ENCODE data around the gene LSM14A. TPM values are rescaled to one million over a fixed set of nuclear protein-coding genes. Genes with fewer than 3 reads are reported as not detected.

LSM14A gene
- total RNA-seq, 1 experiment from 2014 or later, result 161 TPM

DNA sequence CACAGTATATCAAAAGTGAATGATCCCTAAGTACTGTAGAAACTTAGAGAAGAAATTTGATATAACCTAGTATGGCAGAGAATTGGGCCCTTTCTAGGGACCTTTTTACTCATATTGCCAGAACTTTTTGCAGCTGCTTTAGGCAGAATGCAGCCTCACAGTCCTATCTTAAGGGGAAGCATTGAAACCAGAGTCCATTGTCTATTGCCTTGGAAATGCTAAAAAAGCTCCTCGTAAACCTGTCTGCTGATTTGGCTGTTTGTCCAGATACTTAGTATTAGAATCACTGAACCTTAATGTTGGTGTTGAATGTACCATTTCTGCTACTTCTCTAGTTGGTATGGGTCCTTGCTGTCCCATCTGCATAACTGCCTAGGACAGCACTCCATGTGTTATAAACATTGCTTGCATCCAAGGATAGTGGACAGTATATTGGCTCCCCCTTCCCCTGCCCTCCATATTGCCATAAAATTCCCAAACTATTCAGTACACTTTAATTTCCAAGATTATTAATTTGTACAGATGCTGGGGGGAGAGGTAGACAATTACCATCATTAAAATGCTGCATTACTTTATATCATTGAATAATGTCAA is 36.1 kb downstream of the LSM14A start (continued):
- TF ChIP-seq, protein P1, sequence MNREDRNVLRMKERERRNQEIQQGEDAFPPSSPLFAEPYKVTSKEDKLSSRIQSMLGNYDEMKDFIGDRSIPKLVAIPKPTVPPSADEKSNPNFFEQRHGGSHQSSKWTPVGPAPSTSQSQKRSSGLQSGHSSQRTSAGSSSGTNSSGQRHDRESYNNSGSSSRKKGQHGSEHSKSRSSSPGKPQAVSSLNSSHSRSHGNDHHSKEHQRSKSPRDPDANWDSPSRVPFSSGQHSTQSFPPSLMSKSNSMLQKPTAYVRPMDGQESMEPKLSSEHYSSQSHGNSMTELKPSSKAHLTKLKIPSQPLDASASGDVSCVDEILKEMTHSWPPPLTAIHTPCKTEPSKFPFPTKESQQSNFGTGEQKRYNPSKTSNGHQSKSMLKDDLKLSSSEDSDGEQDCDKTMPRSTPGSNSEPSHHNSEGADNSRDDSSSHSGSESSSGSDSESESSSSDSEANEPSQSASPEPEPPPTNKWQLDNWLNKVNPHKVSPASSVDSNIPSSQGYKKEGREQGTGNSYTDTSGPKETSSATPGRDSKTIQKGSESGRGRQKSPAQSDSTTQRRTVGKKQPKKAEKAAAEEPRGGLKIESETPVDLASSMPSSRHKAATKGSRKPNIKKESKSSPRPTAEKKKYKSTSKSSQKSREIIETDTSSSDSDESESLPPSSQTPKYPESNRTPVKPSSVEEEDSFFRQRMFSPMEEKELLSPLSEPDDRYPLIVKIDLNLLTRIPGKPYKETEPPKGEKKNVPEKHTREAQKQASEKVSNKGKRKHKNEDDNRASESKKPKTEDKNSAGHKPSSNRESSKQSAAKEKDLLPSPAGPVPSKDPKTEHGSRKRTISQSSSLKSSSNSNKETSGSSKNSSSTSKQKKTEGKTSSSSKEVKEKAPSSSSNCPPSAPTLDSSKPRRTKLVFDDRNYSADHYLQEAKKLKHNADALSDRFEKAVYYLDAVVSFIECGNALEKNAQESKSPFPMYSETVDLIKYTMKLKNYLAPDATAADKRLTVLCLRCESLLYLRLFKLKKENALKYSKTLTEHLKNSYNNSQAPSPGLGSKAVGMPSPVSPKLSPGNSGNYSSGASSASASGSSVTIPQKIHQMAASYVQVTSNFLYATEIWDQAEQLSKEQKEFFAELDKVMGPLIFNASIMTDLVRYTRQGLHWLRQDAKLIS (CRISPR knock-in tag; IDR thresholded peaks at IDR 0.05; ENCODE audit: borderline replicate concordance), result no peak

DNA sequence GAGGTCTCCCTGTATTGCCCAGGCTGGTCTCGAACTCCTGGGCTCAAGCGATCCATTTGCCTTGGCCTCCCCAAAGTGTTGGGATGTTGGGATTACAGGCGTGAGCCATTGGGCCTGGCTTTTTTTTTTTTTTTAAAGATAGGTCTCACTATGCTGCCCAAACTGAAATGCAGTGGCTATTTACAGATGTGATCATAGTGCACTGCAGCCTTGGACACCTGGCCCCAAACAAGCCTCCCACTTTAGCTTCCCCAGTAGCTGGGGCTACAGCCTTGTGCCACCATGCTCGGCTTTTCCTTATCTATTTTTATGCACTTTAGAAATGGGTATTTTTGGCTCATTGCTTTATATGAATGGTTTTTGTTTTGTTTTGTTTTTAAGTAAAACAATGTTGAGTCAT is 37.4 kb downstream of the LSM14A start:
- peaks cover 33% of the 10 kb centered on the region for H3K36me3 Mint-ChIP-seq
- no peak for ATAC-seq
- H3K27me3 Mint-ChIP-seq (ENCODE audit: low read depth), result no peaks in the 10 kb centered on the region
- H3K9me3 Mint-ChIP-seq, result no peaks in the 10 kb centered on the region
- no peak overlapping the region for H3K27ac Mint-ChIP-seq
- H3K4me1 Mint-ChIP-seq, result no peaks in the 10 kb centered on the region
- DNase-seq (ENCODE audit: low spot score), result no peak
- H3K4me3 Mint-ChIP-seq, result no peak overlapping the region
- POLR2A ChIA-PET, result no interaction called here
- TF ChIP-seq, protein P2, sequence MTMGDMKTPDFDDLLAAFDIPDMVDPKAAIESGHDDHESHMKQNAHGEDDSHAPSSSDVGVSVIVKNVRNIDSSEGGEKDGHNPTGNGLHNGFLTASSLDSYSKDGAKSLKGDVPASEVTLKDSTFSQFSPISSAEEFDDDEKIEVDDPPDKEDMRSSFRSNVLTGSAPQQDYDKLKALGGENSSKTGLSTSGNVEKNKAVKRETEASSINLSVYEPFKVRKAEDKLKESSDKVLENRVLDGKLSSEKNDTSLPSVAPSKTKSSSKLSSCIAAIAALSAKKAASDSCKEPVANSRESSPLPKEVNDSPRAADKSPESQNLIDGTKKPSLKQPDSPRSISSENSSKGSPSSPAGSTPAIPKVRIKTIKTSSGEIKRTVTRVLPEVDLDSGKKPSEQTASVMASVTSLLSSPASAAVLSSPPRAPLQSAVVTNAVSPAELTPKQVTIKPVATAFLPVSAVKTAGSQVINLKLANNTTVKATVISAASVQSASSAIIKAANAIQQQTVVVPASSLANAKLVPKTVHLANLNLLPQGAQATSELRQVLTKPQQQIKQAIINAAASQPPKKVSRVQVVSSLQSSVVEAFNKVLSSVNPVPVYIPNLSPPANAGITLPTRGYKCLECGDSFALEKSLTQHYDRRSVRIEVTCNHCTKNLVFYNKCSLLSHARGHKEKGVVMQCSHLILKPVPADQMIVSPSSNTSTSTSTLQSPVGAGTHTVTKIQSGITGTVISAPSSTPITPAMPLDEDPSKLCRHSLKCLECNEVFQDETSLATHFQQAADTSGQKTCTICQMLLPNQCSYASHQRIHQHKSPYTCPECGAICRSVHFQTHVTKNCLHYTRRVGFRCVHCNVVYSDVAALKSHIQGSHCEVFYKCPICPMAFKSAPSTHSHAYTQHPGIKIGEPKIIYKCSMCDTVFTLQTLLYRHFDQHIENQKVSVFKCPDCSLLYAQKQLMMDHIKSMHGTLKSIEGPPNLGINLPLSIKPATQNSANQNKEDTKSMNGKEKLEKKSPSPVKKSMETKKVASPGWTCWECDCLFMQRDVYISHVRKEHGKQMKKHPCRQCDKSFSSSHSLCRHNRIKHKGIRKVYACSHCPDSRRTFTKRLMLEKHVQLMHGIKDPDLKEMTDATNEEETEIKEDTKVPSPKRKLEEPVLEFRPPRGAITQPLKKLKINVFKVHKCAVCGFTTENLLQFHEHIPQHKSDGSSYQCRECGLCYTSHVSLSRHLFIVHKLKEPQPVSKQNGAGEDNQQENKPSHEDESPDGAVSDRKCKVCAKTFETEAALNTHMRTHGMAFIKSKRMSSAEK (CRISPR knock-in tag; IDR thresholded peaks at IDR 0.05; ENCODE audit: borderline replicate concordance), result no peak
- TF ChIP-seq JUN (CRISPR knock-in tag; IDR thresholded peaks at IDR 0.05) (no peak), SMAD3 (CRISPR knock-in tag; IDR thresholded peaks at IDR 0.05; ENCODE audit: borderline replicate concordance) (no peak), FOXK1 (CRISPR knock-in tag; IDR thresholded peaks at IDR 0.05) (no peak), FOXP1 (CRISPR knock-in tag; IDR thresholded peaks at IDR 0.05; ENCODE audit: borderline replicate concordance) (no peak), IRF2 (CRISPR knock-in tag; IDR thresholded peaks at IDR 0.05; ENCODE audit: borderline replicate concordance, low read depth) (no peak), MYBL2 (CRISPR knock-in tag; IDR thresholded peaks at IDR 0.05) (no peak), GRHL2 (CRISPR knock-in tag; IDR thresholded peaks at IDR 0.05; ENCODE audit: insufficient replicate concordance, severe bottlenecking) (no peak), SOX15 (CRISPR knock-in tag; IDR thresholded peaks at IDR 0.05) (no peak), PRRX2 (CRISPR knock-in tag; IDR thresholded peaks at IDR 0.05) (no peak), ZNF423 (CRISPR knock-in tag; IDR thresholded peaks at IDR 0.05) (no peak), ZNF416 (CRISPR knock-in tag; IDR thresholded peaks at IDR 0.05) (no peak)
- TF ChIP-seq, protein P3, sequence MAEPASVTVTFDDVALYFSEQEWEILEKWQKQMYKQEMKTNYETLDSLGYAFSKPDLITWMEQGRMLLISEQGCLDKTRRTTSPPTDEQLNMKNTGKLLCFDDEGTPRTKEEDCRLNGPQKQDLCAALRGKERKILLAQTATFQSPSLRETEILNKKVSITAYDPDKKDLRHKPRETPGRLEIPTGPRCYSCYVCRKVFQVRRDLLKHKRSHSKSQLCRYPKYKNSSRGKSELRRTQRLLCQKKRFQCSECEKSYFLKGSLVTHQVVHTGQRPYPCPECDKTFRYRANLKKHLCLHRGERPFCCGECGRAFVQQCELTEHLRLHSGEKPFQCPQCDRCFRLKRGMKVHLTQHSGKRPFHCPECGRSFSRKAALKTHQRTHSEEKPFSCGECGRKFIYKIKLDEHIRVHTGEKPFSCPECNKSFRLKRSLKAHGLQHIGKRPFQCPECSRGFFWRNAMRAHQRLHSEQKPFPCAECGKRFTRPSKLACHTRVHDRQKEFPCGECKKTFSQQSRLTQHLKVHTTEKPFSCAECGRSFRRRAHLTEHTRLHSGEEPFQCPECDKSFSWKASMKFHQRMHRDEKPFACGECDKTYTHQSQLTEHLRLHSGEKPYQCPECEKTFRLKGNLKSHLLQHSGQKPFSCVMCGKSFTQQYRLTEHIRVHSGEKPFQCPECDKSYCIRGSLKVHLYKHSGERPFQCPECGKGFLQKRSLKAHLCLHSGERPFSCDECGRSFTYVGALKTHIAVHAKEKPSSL (CRISPR knock-in tag; conservative IDR thresholded peaks at IDR 0.05), result no peak
- TF ChIP-seq, protein P4, sequence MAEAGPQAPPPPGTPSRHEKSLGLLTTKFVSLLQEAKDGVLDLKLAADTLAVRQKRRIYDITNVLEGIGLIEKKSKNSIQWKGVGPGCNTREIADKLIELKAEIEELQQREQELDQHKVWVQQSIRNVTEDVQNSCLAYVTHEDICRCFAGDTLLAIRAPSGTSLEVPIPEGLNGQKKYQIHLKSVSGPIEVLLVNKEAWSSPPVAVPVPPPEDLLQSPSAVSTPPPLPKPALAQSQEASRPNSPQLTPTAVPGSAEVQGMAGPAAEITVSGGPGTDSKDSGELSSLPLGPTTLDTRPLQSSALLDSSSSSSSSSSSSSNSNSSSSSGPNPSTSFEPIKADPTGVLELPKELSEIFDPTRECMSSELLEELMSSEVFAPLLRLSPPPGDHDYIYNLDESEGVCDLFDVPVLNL (CRISPR knock-in tag; IDR thresholded peaks at IDR 0.05; ENCODE audit: borderline replicate concordance, low read depth), result no peak
- TF ChIP-seq, protein P5, sequence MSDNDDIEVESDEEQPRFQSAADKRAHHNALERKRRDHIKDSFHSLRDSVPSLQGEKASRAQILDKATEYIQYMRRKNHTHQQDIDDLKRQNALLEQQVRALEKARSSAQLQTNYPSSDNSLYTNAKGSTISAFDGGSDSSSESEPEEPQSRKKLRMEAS (CRISPR knock-in tag; IDR thresholded peaks at IDR 0.05), result no peak
- TF ChIP-seq, protein P6, sequence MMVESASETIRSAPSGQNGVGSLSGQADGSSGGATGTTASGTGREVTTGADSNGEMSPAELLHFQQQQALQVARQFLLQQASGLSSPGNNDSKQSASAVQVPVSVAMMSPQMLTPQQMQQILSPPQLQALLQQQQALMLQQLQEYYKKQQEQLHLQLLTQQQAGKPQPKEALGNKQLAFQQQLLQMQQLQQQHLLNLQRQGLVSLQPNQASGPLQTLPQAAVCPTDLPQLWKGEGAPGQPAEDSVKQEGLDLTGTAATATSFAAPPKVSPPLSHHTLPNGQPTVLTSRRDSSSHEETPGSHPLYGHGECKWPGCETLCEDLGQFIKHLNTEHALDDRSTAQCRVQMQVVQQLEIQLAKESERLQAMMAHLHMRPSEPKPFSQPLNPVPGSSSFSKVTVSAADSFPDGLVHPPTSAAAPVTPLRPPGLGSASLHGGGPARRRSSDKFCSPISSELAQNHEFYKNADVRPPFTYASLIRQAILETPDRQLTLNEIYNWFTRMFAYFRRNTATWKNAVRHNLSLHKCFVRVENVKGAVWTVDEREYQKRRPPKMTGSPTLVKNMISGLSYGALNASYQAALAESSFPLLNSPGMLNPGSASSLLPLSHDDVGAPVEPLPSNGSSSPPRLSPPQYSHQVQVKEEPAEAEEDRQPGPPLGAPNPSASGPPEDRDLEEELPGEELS (CRISPR knock-in tag; IDR thresholded peaks at IDR 0.05), result no peak
- TF ChIP-seq, protein P7, sequence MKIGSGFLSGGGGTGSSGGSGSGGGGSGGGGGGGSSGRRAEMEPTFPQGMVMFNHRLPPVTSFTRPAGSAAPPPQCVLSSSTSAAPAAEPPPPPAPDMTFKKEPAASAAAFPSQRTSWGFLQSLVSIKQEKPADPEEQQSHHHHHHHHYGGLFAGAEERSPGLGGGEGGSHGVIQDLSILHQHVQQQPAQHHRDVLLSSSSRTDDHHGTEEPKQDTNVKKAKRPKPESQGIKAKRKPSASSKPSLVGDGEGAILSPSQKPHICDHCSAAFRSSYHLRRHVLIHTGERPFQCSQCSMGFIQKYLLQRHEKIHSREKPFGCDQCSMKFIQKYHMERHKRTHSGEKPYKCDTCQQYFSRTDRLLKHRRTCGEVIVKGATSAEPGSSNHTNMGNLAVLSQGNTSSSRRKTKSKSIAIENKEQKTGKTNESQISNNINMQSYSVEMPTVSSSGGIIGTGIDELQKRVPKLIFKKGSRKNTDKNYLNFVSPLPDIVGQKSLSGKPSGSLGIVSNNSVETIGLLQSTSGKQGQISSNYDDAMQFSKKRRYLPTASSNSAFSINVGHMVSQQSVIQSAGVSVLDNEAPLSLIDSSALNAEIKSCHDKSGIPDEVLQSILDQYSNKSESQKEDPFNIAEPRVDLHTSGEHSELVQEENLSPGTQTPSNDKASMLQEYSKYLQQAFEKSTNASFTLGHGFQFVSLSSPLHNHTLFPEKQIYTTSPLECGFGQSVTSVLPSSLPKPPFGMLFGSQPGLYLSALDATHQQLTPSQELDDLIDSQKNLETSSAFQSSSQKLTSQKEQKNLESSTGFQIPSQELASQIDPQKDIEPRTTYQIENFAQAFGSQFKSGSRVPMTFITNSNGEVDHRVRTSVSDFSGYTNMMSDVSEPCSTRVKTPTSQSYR (CRISPR knock-in tag; IDR thresholded peaks at IDR 0.05), result no peak
- CTCF ChIA-PET, result interaction anchor here (0.9 kb wide), 1 partner anchor 32 kb away, joined by 7 read pairs; no protein-coding TSS in a partner anchor
